Measurements from ENCODE around the gene FBLN7.

DNA sequence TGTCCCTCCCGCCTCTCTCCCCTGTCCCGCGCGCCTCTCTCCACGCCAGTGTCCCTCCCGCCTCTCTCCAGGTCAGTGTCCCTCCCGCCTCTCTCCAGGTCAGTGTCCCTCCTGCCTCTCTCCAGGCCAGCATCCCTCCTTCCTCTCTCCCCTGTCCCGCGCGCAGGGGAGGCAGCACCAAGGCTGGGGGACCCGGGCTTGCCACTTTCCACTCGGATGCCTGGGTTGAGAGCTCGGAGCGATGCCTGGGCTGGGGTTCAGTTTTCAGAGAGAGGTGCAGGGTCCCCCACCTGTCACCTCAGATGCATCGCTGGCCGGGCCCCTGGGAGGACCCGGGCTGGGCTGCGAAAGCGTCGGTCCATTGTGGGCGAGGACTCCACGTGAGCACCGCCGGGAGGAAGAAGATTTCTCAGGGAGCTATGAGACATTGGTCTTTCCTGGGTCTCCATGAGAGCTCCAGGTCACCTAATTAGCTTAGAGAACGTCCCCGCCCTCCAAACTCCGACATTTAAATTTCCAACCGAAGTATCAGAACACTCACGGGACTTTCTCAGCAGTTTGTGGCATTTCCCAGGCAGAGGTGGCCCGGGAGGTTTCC lies 2.1 kb downstream of the FBLN7 start:
- TF ChIP-seq, protein P1, sequence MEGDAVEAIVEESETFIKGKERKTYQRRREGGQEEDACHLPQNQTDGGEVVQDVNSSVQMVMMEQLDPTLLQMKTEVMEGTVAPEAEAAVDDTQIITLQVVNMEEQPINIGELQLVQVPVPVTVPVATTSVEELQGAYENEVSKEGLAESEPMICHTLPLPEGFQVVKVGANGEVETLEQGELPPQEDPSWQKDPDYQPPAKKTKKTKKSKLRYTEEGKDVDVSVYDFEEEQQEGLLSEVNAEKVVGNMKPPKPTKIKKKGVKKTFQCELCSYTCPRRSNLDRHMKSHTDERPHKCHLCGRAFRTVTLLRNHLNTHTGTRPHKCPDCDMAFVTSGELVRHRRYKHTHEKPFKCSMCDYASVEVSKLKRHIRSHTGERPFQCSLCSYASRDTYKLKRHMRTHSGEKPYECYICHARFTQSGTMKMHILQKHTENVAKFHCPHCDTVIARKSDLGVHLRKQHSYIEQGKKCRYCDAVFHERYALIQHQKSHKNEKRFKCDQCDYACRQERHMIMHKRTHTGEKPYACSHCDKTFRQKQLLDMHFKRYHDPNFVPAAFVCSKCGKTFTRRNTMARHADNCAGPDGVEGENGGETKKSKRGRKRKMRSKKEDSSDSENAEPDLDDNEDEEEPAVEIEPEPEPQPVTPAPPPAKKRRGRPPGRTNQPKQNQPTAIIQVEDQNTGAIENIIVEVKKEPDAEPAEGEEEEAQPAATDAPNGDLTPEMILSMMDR (IDR thresholded peaks at IDR 0.05; ENCODE audit: poor library complexity): no peak
- peak; percentile 79 for TF ChIP-seq EZH2 (IDR thresholded peaks at IDR 0.05; ENCODE audit: borderline replicate concordance)

Measured in hepatocyte (in vitro differentiated cells).